G401.6 (cell line): ENCODE results near the gene DBN1.

Source experiments
- FAIRE-seq: peaks from 2 replicates; lab custom pipeline; 2012; peaks lifted over from hg19 to GRCh38; lab: Jason Lieb, UNC

DBN1 gene

DNA sequence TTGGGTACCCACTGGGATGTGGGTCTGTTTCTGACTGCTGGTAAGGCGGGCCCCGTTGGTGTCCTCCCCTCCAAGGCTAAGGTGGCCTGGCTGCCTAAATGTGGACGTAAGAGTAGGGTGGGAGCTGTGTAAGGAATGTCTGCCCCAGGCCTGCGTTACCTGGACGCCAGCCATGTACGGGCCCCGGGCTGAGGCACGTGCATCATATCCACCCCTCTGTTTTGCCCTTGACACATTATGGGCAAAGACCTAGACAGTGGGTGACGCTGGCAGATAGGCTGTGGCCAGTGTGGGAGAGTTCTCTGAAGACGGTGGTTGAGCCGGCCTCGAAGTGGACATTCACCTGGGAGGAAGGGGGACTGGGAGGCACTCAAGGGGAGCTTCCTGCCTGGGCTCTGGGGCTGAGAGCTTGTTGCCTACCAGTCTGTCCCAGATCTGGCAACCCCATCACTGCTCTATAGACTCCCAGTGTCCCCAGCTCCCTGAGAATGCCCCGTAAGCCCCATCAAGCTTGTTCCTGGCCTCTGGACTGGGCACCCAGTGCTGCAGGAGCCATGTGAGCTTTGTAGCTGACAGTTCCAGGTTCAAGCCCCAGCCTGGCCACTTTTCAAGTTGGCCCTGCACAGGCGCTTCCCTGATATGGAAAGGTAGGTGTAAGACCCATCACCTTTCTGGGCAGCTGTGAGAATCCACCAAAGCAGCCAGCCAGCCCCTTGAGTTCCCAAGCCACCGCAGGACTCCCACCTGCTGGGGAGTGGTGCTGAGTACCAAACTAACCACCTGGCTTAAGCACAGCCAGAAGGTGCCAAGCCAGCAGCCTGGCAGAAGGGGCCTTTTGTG lies 30.1 kb downstream of the DBN1 start:
- FAIRE-seq: no peak

DNA sequence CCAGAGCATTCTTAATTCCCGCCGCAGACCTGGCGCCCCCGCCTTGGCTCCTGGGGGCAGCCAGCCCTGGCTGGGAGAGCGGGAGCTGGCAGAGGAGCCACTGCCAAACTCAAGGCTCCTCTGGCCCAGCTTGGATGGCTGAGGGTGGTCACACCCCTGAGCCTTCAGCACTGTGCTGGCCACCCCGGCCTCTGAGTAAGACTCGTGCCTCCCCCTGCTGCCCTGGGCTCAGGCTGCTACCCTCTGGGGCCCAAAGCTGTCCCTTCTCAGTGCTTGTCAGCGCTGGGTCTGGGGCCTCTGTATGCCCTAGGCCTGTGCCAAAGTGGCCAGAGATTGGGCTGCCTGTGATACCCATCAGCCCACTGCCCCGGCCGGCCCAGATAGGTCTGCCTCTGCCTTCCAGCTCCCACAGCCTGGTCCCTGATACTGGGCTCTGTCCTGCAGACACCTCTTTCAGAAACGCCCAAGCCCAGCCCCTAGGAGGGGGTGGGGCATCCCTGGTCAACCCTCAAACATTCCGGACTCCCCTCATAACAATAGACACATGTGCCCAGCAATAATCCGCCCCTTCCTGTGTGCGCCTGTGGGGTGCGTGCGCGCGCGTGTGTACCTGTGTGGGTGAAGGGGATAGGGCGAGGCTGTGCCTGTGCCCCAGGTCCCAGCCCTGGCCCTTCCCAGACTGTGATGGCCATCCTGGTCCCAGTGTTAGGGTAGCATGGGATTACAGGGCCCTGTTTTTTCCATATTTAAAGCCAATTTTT lies 31.2 kb downstream of the DBN1 start:
- no peak for FAIRE-seq

DNA sequence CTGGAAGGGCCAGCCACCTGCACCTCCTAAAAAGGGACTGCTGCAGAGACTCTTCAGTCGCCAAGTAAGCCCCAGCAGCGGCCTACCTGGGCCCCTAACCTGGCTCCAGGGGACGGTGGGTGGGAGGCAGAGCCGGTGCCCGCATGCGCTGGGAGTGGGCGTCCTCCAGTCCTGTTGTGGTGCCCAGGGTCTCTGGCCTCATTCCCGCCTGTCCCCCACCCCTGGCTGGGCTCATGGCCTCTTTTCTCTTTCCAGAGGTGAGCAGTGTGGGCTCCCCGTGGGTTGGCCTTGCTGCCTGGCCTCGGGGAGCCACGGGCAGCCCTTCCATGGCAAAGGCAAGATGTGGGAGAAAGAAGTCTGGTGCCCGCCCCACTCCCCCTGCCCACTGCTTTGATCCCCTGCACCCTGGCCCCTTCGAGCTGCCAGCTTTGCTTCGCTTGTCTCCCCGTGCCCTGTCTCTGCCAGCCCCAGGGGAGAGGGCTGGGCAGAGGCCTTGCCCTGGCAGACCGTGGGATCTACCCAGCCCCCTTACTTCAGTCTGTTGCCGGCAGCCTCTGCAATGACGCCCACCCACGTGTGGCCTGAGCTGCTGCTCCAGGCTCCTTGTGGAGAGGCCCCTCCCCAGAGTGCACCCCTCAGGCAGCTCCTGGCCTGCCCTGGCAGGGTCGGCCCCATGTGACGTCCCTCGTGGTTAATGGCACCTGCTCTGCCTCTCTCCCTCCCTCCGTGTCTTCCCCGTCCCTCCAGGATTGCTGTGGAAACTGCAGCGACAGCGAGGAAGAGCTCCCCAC lies 32.2 kb downstream of the DBN1 start:
- FAIRE-seq: no peak

DNA sequence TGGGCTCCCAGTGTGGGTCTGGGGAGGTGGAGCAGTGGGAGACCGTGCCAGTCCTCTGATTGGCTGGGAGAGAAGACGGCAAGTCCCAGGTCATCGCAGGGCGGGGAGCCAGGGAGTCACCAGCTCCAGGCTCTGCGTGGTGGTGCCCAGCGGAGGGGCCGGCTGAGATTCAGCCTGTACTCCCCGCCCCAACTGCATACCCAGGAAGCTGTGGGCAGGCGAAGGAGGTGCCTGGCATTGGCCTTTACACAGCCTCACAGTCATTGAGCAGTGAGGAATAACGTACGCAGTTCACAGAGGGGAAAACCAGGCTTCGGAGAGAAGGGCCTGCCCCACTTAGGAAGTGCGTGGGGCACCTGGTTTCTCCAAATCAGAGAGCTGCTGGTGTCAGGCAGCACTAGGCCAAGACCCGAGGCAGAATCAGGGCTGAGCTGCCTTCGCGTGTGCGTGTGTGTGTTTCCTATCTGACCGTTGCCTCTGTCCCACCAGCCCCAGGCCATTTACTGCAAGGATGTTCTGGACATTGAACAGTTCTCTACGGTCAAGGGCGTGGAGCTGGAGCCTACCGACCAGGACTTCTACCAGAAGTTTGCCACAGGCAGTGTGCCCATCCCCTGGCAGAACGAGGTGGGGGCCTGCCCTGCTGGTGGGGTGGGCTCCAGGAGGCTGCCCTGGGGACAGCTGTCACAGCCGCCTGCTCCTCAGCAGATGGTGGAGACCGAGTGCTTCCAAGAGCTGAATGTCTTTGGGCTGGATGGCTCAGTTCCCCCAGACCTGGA lies 33.0 kb downstream of the DBN1 start:
- no peak for FAIRE-seq

DNA sequence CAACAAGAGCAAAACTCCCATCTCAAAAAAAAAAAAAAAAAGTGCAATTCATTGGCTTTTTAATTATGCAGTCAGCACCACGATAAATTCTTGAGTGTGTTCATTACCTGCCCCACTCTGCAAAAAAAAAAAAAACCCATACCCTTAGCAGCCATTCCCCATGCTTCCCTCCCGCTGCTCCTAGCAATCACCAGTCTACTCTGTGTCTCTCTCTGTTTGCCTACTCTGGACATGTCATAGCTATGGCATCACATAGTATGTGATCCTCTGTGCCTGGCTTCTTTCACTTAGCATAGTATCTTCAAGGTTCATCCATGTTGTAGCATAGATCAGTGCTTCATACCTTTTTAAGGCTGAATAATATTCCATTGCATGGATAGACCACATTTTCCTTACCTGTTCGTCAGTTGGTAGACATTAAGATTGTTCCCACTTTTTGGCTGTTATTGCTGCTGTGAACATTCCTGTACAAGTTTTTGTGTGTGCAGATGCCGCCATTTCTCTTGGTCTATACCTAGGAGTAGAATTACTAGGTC lies 33.8 kb downstream of the DBN1 start:
- FAIRE-seq: no peak

DNA sequence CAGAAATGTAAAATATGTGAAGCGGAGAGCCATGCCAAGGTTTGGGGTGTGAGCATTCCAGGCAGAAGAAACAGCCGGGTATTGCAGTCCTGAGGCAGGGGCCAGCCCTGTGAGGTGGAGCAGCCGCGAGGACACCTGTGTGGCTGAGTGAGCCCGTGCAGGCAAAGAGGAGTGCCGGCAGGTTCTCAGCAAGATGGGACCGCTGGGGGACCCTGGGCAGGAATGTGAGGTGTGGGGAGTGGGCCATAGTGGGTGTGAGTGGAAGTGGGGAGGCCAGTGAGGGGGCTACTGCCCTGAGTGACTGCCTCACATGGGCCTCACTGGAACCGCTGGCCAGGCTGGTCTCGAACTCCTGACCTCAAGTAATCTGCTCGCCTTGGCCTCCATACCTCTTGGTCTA lies 35.0 kb downstream of the DBN1 start:
- FAIRE-seq: no peak

DNA sequence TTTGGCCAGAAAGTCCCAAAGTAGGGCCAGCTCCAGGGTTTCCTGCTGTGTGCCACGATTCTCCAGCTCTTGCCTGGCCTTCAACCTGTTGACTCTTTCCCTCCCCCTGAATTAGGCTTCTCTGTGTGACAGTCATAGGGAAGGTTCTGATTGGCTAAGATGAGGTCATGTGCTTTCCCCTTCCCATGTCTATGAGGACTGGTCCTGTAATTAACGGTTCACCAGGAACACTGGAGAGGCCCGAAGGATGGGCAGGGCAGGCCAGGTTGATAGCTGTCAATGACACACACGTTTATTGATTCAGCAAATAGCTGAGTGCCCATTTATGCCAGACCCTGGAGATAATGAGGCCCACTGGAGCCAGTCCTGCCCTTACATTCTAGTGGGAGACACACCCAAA lies 35.8 kb downstream of the DBN1 start:
- no peak for FAIRE-seq

DNA sequence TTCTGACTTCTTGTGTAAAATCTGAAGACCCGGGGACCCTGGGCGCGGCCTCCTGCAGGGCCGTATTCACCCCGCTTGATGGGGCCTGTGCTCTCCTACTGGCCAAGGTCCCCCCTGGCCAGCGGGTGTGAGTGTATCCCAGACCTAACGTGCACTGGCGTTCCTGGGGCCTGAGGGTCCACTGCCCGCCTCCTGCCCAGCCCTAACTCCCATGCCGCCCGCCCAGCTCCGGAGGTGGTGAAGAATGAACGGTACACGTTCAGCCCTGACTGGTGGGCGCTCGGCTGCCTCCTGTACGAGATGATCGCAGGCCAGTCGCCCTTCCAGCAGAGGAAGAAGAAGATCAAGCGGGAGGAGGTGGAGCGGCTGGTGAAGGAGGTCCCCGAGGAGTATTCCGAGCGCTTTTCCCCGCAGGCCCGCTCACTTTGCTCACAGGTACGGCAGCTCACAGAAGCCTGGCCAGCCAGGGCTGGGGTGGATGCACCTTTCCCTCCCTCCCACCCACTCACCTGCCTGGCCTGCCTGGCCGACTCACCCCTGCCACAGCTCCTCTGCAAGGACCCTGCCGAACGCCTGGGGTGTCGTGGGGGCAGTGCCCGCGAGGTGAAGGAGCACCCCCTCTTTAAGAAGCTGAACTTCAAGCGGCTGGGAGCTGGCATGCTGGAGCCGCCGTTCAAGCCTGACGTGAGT lies 37.4 kb downstream of the DBN1 start:
- no peak for FAIRE-seq

DNA sequence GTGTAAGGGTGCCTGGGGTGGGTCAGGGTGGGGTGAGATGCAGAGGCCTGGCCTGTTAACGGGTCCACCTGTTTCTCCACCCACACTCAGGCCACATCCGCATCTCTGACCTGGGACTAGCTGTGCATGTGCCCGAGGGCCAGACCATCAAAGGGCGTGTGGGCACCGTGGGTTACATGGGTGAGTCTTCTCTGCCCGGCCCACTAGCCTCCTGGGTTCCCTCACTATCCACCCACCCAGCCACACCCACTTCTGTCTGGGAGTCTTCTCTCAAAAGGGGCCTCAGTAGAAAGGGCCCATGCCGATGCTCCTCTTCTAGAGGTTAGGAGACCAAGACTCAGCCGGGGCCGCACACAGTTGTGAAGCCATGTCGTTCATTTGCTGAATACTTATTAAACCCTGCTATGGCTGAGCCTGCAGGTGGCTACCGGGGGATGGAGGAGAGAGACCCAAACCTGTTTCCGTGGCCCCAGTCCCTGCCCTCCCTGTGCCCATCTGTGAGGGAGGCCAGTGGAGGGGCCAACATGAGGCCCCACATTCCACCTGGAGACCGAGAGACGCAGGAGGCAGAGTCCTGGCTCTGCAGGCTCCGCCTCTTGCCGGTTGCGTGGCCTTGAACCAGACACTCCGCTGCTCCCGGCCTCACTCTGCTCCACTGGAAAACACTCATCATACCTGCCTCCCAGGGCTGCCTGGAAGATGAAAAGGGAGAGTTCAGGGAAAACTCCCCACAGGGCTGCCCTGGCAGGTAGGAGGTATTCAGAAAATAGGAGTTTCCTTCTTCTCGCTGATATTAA lies 38.3 kb downstream of the DBN1 start:
- FAIRE-seq: no peak

DNA sequence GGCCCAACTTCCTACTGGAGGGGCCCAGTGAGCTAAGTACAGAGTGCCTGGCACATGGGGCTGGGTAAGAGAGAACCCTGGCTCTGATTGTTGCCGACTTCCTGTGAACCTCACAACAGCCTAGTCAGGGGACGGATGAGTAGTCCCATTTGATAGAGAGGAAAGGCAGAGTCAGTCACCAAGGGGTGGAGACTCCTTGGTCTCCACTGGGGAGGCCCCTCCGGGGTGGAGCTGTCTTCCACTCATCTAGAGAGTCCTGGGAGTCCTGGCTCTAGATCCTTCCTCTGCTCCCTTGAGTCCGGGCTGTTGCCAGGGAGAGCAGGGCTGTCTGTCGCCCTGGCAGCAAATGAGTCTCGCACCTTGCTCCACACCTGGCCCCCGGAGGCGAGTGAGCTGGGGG lies 39.0 kb downstream of the DBN1 start:
- no peak for FAIRE-seq

DNA sequence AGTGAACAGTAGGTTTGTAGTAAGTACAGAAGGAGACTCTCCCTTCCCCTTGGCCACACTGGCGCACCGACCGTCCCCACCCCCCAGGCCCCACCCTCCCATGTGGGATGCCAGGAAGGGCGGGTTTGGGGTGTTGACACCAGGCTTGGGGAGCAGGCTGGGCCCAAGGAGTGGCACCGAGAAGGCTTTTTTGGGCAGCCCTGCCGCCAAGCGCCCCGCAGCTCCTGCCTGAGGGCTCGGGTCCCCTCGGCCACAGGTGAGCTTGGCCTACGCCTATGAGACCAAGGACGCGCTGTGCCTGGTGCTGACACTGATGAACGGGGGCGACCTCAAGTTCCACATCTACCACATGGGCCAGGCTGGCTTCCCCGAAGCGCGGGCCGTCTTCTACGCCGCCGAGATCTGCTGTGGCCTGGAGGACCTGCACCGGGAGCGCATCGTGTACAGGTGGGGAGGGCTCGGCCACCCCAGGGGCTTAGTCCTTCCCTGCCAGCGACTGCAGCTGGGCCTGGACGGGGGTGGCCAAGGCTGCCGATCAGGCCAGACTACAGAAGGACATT lies 39.7 kb downstream of the DBN1 start:
- no peak for FAIRE-seq

DNA sequence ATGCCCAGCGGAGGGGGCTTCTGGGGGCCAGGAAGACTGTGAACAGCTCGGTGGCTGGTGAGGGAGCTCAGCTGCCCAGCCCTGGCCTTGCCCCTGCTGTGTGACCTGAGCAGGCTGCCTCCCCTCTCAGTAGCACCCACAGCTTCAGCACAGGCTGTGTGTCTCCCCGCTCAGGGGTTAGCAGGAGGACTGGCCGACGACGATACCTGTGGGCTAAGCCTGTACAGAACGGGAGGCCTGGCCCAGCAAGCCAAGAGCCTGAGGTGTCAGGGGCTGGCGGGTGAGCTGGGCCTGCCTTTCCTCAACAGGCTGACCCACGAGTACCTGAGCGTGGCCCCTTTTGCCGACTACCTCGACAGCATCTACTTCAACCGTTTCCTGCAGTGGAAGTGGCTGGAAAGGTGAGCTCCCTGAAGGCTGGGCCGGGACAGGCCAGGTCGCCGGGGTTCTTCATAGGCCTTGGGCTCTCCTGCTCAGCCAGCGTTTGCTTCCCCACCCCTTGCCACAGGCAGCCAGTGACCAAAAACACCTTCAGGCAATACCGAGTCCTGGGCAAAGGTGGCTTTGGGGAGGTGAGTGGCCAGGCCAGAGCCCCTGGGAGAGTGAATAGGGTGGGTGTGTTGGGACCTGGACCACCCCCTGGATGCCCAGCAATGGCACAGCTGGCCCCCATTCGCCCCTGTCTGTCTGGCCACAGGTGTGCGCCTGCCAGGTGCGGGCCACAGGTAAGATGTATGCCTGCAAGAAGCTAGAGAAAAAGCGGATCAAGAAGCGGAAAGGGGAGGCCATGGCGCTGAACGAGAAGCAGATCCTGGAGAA lies 40.4 kb downstream of the DBN1 start:
- no peak for FAIRE-seq

DNA sequence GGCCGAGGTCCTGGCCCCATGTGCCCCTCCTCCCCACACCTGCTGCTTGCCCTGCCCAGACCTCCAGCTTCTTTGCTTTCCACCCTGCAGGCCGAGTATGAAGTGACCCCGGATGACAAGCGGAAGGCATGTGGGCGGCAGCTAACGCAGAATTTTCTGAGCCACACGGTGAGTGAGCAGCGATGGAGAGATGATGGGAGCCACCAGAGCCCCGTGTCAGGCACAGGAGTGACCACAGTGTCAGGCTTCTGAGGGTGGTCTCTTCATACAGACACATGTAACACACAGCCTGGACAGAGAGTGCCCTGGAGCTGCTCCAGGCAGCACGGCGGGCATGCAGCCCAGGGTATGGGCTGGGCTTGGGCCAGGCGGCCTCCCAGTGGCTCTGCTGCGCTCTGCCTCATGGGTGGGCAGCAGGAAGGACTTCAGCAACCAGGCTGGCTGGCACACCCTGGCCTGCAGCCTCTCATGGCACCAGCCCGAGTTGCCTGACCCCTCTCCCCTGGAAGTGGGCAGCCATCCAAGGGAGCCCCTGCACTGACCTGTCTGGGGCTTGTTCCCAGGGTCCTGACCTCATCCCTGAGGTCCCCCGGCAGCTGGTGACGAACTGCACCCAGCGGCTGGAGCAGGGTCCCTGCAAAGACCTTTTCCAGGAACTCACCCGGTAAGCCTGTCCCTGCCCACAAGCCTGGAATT lies 41.1 kb downstream of the DBN1 start:
- FAIRE-seq: no peak

DNA sequence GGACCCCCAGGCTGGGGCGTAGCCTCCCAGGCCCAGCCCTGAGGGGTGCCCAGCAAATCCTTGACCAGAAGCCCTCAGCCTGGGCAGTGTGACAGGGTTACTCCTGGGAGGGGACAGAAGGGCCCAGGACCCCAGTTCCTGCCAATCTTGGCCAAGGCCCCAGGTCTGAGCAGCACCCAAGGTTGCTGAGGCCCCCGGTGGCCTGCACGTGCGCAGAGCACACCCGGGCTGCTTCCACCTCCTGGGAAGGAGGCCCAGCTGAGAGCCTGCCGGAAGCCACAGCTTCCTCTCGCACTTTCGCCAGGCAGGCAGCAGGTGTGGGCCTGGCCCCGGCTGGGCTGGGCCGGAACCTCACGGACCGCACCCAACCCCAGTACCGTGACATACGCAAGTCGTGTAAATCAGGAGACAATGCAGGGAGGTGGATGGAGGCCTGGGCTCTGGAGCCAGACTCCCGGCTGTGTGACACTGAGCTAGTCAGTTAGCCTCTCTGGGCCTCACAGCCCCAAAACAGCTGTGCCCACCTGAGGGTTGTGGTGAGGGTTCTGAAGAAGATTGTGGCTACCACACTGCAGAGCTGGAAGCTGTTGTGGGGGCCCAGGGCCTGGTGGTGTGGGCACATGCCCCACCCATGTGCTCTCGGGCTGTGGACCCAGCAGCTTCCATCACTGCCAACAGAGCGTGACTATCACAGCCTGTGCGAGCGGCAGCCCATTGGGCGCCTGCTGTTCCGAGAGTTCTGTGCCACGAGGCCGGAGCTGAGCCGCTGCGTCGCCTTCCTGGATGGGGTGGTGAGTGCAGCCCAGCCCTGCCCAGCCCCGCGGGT lies 41.9 kb downstream of the DBN1 start:
- FAIRE-seq: no peak

DNA sequence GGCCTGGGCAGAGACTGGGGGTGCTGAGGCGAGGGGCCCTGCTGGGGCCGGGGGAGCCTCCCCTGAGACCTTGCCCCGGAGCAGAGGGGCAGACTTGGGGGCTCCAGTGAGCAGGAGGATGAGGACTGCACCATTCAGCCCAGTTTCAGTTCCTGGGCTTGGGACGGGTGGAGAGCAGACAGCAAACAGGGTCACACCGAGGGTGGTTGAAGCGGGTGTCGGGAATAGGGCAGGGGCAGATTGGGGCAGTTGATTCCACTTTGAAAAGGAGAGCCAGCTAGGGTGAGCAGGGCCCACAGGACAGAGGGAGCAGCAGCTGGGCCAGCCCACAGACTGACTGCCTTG lies 42.5 kb downstream of the DBN1 start:
- FAIRE-seq: no peak

DNA sequence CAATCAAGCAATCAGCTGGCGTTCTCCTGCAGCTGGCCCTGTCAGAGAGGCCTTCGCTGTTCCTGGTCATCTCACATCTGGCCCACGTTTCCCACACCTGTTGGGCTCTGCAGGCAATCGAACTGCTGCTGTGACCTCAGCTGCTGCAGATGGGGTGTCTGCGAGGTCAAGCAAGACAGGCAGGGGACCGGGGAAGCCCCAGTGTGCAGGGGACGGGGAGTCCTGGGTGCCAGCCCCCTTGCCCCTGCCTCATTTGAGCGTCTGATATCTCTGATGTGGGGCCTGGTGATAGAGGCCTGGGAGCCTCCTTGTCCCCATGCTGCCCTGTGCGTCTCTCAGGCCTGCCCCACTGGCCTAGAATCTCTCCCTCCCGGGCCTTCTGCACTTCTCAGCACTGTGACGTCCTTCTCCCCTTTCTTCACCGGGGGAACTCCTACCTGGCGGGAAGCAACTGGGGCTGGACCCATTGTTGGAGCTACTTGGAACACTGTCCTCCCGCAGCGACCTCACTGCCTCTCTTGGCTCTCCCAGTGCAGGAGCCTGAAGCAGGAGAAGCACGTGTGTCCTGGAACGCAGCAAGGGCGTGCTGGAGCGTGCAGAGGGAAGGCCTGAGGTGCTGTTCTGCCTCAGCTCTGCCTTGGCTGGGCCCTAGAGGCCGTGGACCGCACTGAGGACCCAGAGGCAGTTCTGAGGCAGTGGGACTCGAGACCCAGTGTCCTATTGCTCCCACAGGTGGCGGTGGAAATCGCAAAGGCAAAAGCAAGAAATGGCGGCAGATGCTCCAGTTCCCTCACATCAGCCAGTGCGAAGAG lies 43.1 kb downstream of the DBN1 start:
- no peak for FAIRE-seq
